Fibroblast of pulmonary artery (primary cell): ENCODE data around the gene TSPAN18.

Experiments used
- DNase-seq: peaks from one replicate; pipeline ENCODE4 v3.0.0-alpha.2; 2010; ENCODE audit warnings: low read depth
- H3K4me3 ChIP-seq: replicated peaks from 2 replicates; pipeline ENCODE4 v1.5.1; 2011; ENCODE audit warnings: low read depth, mild to moderate bottlenecking, control low read depth, low read length, moderate library complexity
- TF ChIP-seq, protein P1 (sequence below): IDR thresholded peaks from 2 replicates; pipeline ENCODE4 v1.5.1; 2011; ENCODE audit warnings: mild to moderate bottlenecking, control low read depth, low read length, inconsistent platforms; ENCODE audit errors: missing control alignments

TSPAN18 gene

DNA sequence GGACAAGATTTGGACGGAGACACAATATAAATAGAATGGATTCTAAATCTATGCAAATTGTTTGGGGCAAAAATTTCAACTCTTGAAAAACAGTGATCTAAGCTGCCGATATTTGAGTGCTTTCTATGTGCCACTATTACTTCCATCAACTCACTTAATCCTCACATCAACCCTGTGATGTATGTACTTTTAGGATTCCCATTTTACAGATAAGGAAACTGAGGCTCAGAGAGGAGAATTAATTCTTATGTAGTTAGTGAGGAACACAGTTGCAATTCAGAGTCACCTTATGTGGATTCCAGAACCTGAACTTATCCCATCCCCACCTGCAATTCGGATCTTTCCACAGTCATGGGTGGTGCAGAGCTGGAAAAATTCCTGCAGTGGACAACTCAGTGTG, 60.3 kb downstream of the TSPAN18 start:
- TF ChIP-seq, protein P1, sequence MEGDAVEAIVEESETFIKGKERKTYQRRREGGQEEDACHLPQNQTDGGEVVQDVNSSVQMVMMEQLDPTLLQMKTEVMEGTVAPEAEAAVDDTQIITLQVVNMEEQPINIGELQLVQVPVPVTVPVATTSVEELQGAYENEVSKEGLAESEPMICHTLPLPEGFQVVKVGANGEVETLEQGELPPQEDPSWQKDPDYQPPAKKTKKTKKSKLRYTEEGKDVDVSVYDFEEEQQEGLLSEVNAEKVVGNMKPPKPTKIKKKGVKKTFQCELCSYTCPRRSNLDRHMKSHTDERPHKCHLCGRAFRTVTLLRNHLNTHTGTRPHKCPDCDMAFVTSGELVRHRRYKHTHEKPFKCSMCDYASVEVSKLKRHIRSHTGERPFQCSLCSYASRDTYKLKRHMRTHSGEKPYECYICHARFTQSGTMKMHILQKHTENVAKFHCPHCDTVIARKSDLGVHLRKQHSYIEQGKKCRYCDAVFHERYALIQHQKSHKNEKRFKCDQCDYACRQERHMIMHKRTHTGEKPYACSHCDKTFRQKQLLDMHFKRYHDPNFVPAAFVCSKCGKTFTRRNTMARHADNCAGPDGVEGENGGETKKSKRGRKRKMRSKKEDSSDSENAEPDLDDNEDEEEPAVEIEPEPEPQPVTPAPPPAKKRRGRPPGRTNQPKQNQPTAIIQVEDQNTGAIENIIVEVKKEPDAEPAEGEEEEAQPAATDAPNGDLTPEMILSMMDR, result no peak
- no peak overlapping the region for H3K4me3 ChIP-seq
- DNase-seq, result no peak

DNA sequence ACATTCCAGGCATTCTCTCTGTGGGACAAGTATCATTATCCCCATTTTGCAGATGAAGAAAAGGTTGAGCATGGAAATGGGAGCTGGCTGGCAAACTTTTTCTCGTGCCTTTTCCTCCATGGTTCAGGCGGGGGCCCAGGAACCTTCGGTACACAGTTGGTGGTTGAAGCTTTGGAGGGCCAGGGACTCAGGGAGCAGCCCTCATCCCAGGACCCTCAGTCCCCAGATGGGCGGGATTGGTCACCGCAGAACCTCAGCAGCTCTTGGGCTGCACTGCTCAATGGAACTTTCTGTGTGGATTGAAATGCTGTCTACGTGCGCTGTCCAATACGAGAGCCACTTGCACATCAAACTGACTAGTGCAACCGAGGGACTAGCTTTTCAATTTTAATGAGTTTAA, 61.2 kb downstream of the TSPAN18 start:
- H3K4me3 ChIP-seq, result no peak overlapping the region
- TF ChIP-seq, protein P1, result no peak
- no peak for DNase-seq

GRCh38 chr11:44788536-44789261, 61.9 kb downstream of the TSPAN18 start:
- DNase-seq, result no peak
- TF ChIP-seq, protein P1, result no peak
- H3K4me3 ChIP-seq, result no peak overlapping the region

DNA sequence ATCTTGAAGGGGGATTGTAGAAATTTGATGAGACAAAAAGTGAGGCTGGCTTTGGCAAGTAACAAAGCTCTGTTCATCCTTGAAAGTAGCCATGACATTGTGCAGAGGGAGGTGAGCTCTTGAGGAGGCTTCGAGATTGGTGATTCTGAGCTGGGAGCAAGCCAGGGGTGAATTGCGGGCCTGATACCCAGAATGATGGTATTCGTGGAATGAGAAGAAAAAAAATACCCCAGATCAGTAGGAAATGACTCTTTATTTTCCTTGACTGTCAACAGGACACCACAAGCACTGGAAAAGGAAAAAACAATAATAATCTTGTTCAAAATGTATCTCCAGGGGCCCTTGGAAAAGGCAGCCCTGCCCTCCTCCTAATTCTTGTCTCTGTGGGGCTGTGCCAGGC, 62.7 kb downstream of the TSPAN18 start:
- no peak overlapping the region for H3K4me3 ChIP-seq
- TF ChIP-seq, protein P1, result no peak
- no peak for DNase-seq

GRCh38 chr11:44790211-44790610, 63.4 kb downstream of the TSPAN18 start:
- DNase-seq, result no peak
- no peak overlapping the region for H3K4me3 ChIP-seq
- TF ChIP-seq, protein P1, result no peak

- H3K4me3 ChIP-seq, result no peak overlapping the region
- no peak for DNase-seq
- TF ChIP-seq, protein P1, result no peak
Measured at GRCh38 chr11:44791316-44791925, 64.7 kb downstream of the TSPAN18 start.

DNA sequence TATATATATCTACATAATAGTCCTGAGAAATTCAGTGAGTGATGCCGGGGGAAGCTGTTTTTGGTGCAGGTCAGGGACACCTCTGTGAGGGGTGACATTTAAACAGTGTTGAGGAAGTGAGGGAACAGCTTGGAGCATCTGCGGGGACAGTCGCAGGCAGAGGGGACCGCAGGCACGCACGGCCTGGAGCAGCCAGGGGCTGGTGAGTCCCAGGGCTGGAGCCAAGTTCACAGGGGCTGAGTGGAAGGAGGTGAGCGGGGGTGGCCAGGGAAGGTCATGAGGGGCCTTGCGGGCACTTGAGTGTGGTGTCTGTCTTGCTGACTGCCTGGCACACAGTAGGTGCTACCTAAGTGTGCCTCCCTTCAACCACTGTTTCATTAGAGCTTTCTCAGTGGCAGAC, 65.4 kb downstream of the TSPAN18 start:
- no peak for DNase-seq
- TF ChIP-seq, protein P1, result no peak
- H3K4me3 ChIP-seq, result no peak overlapping the region
